Trophoblast cell (in vitro differentiated cells and primary cell): ENCODE results near the gene GDPD5.

Experiments used
- DNase-seq, 2 donors: peaks; one replicate each; pipeline ENCODE4 v3.0.0-alpha.2; 2016
- H2AFZ ChIP-seq: 2 replicates; pipeline ENCODE4 v1.6.1; 2013; ENCODE audit warnings: low read length, moderate library complexity, mild to moderate bottlenecking; ENCODE audit not compliant: insufficient read depth, poor library complexity
- H2AK5ac ChIP-seq: 2 replicates; pipeline ENCODE4 v1.6.1; 2013; ENCODE audit warnings: mild to moderate bottlenecking, low read length
- H2BK120ac ChIP-seq: 2 replicates; pipeline ENCODE4 v1.6.1; 2013; ENCODE audit warnings: low read length, mild to moderate bottlenecking, moderate library complexity; ENCODE audit not compliant: insufficient read depth, poor library complexity
- H2BK12ac ChIP-seq: 2 replicates; pipeline ENCODE4 v1.6.1; 2013; ENCODE audit warnings: mild to moderate bottlenecking, low read length, moderate library complexity
- H2BK5ac ChIP-seq: 2 replicates; pipeline ENCODE4 v1.6.1; 2013; ENCODE audit warnings: low read length, low read depth, moderate library complexity, mild to moderate bottlenecking; ENCODE audit not compliant: poor library complexity
- H3K14ac ChIP-seq: 2 replicates; pipeline ENCODE4 v1.6.1; 2013; ENCODE audit warnings: mild to moderate bottlenecking, low read length
- H3K18ac ChIP-seq: 2 replicates; pipeline ENCODE4 v1.6.1; 2013; ENCODE audit warnings: mild to moderate bottlenecking, low read length
- H3K23ac ChIP-seq: 2 replicates; pipeline ENCODE4 v1.6.1; 2013; ENCODE audit warnings: low read length
- H3K27ac ChIP-seq: 2 replicates; pipeline ENCODE4 v1.5.1; 2013; ENCODE audit warnings: low read depth, mild to moderate bottlenecking, inconsistent platforms, low read length, moderate library complexity
- H3K27me3 ChIP-seq: 2 replicates; pipeline ENCODE4 v1.6.1; 2013; ENCODE audit warnings: inconsistent platforms, mild to moderate bottlenecking, low read length, moderate library complexity; ENCODE audit not compliant: insufficient read depth
- H3K36me3 ChIP-seq, 2 experiments: 1 replicate in 1 of 2; 2 replicates in 1 of 2; pipeline ENCODE4 v1.6.1; 2013; ENCODE audit warnings: low read length in 2 of 2, mild to moderate bottlenecking in 2 of 2, moderate library complexity in 1 of 2; ENCODE audit not compliant: insufficient read depth in 2 of 2, control insufficient read depth in 1 of 2
- H3K4ac ChIP-seq: 2 replicates; pipeline ENCODE4 v1.6.1; 2013; ENCODE audit warnings: low read depth, mild to moderate bottlenecking, low read length, moderate library complexity
- H3K4me1 ChIP-seq, 2 experiments: 1 replicate in 1 of 2; 2 replicates in 1 of 2; pipeline ENCODE4 v1.6.1; 2013; ENCODE audit warnings: low read length in 2 of 2, mild to moderate bottlenecking in 2 of 2, moderate library complexity in 1 of 2; ENCODE audit not compliant: insufficient read depth in 2 of 2, control insufficient read depth in 1 of 2
- H3K4me2 ChIP-seq: 2 replicates; pipeline ENCODE4 v1.6.1; 2013; ENCODE audit warnings: inconsistent platforms, mild to moderate bottlenecking, low read length, moderate library complexity
- H3K4me3 ChIP-seq: 2 replicates; pipeline ENCODE4 v1.5.1; 2013; ENCODE audit warnings: mild to moderate bottlenecking, low read depth, low read length, inconsistent platforms
- H3K79me1 ChIP-seq: one replicate; pipeline ENCODE4 v1.6.1; 2013; ENCODE audit warnings: low read length
- H3K79me2 ChIP-seq: 2 replicates; pipeline ENCODE4 v1.6.1; 2013; ENCODE audit warnings: low read length, mild to moderate bottlenecking; ENCODE audit not compliant: control insufficient read depth, insufficient read depth, poor library complexity
- H3K9ac ChIP-seq: 2 replicates; pipeline ENCODE4 v1.6.1; 2013; ENCODE audit warnings: mild to moderate bottlenecking, low read length
- H3K9me3 ChIP-seq: 2 replicates; pipeline ENCODE4 v1.6.1; 2013; ENCODE audit warnings: low read depth, mild to moderate bottlenecking, control low read depth, inconsistent platforms, low read length; ENCODE audit not compliant: insufficient read depth
- H4K12ac ChIP-seq: 2 replicates; pipeline ENCODE4 v1.6.1; 2013; ENCODE audit warnings: low read depth, mild to moderate bottlenecking, low read length, moderate library complexity
- H4K8ac ChIP-seq: 2 replicates; pipeline ENCODE4 v1.6.1; 2013; ENCODE audit warnings: low read depth, mild to moderate bottlenecking, low read length, moderate library complexity
- H4K91ac ChIP-seq: one replicate; pipeline ENCODE4 v1.6.1; 2013; ENCODE audit warnings: low read depth, mild to moderate bottlenecking, low read length, moderate library complexity
- WGBS: extraction: QIAGEN DNeasy Blood & Tissue Kit; methylation state at CpG from one replicate; pipeline ENCODE4 v1.1.7; 2013; ENCODE audit warnings: missing lambda C conversion rate; ENCODE audit not compliant: insufficient read length, insufficient coverage; ENCODE audit errors: extremely low coverage; 5-methylcytosine and 5-hydroxymethylcytosine counted together

GDPD5 gene

DNA sequence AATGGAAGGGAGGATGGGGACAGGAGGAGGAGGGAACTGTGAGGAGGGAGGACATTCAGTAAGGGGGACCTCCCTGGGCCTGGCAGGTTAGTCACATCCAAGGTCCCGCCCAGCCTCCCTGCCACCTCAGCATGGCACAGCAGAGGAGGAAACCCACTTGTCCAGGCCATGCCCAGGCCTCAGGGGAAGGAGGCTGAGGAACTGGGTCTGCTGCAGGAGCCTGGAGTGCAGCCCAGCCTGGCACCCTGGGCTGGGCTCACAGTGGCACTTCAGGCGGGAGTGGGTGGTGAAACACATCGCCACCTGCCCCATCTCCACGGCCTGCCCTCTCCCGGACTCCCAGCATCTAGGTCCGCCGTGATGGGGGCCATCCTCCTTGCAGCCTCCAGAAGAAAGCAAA is 75.5 kb downstream of the GDPD5 start:
- H2BK120ac ChIP-seq = no peak overlapping the region
- no peak overlapping the region for H4K91ac ChIP-seq
- no peak overlapping the region for H4K12ac ChIP-seq
- no peak overlapping the region for H3K4me3 ChIP-seq
- H3K27ac ChIP-seq = no peak overlapping the region
- no peak overlapping the region for H2AFZ ChIP-seq
- H3K23ac ChIP-seq = no peak overlapping the region
- no peak overlapping the region for H2AK5ac ChIP-seq
- H3K79me2 ChIP-seq = no peaks in the 10 kb centered on the region
- H3K9me3 ChIP-seq = no peaks in the 10 kb centered on the region
- WGBS = no CpG with 5 or more reads among the region's 7 CpGs
- no peak overlapping the region for H3K18ac ChIP-seq
- no peak overlapping the region for H3K4ac ChIP-seq
- H4K8ac ChIP-seq = no peak overlapping the region
- no peaks in the 10 kb centered on the region for H3K4me1 ChIP-seq
- no peak overlapping the region for H3K9ac ChIP-seq
- H3K79me1 ChIP-seq = no peaks in the 10 kb centered on the region
- no peaks in the 10 kb centered on the region for H3K36me3 ChIP-seq
- H2BK5ac ChIP-seq = no peak overlapping the region
- H2BK12ac ChIP-seq = no peak overlapping the region
- no peak overlapping the region for H3K14ac ChIP-seq
- H3K4me2 ChIP-seq = no peak overlapping the region
- no peak for DNase-seq
- no peaks in the 10 kb centered on the region for H3K27me3 ChIP-seq

DNA sequence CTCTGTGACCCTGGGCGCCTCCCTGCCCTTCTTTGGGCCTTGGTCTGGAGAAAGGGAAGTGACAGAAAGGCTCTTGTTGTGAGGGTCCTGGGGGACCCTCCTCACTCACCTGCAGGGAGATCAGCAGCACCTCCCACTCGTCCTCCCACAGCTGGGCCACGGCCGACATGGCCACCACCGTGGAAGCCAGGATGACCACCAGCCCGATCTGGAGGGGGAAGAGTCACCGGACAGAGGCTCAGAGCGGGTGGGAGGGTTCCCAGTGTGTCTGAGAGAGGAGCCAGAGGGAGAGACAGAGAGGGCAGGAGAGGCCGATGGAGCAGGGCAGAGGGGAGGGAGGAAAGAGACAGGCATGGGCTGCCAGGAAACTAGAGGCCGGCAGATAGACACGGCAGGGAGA is 76.0 kb downstream of the GDPD5 start:
- Histone ChIP-seq H3K4me1 (no peaks in the 10 kb centered on the region), H3K23ac (no peak overlapping the region), H3K9me3 (no peaks in the 10 kb centered on the region), H3K14ac (no peak overlapping the region), H3K18ac (no peak overlapping the region), H2BK12ac (no peak overlapping the region), H2BK5ac (no peak overlapping the region), H2BK120ac (no peak overlapping the region), H3K79me1 (no peaks in the 10 kb centered on the region), H3K9ac (no peak overlapping the region), H3K4ac (no peak overlapping the region), H3K4me2 (no peak overlapping the region), H2AFZ (no peak overlapping the region), H2AK5ac (no peak overlapping the region), H3K4me3 (no peak overlapping the region), H4K8ac (no peak overlapping the region), H4K91ac (no peak overlapping the region), H3K36me3 (no peaks in the 10 kb centered on the region), H4K12ac (no peak overlapping the region), H3K79me2 (no peaks in the 10 kb centered on the region), H3K27ac (no peak overlapping the region), H3K27me3 (no peaks in the 10 kb centered on the region)
- no CpG with 5 or more reads among the region's 11 CpGs for WGBS
- DNase-seq = no peak

GRCh38 chr11:75449271-75449670 is 76.5 kb downstream of the GDPD5 start:
- H3K27ac ChIP-seq = no peak overlapping the region
- no peak overlapping the region for H3K14ac ChIP-seq
- no peaks in the 10 kb centered on the region for H3K27me3 ChIP-seq
- no peak overlapping the region for H3K4me2 ChIP-seq
- H3K79me1 ChIP-seq = no peaks in the 10 kb centered on the region
- H4K12ac ChIP-seq = no peak overlapping the region
- H3K79me2 ChIP-seq = no peaks in the 10 kb centered on the region
- H3K4ac ChIP-seq = no peak overlapping the region
- no peaks in the 10 kb centered on the region for H3K4me1 ChIP-seq
- no peak overlapping the region for H3K23ac ChIP-seq
- H2BK120ac ChIP-seq = no peak overlapping the region
- H4K91ac ChIP-seq = no peak overlapping the region
- no peak overlapping the region for H3K9ac ChIP-seq
- no peaks in the 10 kb centered on the region for H3K9me3 ChIP-seq
- no peak overlapping the region for H2BK12ac ChIP-seq
- H2AFZ ChIP-seq = no peak overlapping the region
- H2AK5ac ChIP-seq = no peak overlapping the region
- no CpG with 5 or more reads among the region's 10 CpGs for WGBS
- no peak overlapping the region for H2BK5ac ChIP-seq
- no peak overlapping the region for H4K8ac ChIP-seq
- no peak overlapping the region for H3K18ac ChIP-seq
- DNase-seq = no peak
- H3K4me3 ChIP-seq = no peak overlapping the region
- no peaks in the 10 kb centered on the region for H3K36me3 ChIP-seq

DNA sequence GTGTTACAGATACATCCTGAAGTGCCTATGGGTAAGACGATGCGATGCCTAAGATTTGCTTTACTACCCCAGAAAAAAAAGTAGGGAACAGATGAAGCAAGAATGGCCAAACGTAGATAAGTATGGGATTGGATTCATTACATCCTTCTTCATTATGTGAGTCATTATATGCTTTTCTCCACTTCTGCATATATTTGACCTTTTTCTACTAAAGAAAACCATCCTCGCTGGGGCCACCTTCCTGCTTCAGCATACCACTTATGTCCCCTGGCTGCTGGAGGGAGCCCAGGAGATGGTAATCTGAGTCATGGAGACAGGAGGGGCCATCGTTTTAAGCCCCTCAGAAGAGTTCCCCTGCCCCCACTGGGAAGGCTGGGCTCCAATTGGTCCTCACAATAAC is 78.3 kb downstream of the GDPD5 start:
- no peak overlapping the region for H3K27ac ChIP-seq
- H3K27me3 ChIP-seq = no peaks in the 10 kb centered on the region
- H2AK5ac ChIP-seq = no peak overlapping the region
- H4K91ac ChIP-seq = no peak overlapping the region
- H2BK120ac ChIP-seq = no peak overlapping the region
- no peaks in the 10 kb centered on the region for H3K36me3 ChIP-seq
- no peak overlapping the region for H2AFZ ChIP-seq
- no peak overlapping the region for H3K4me2 ChIP-seq
- H4K8ac ChIP-seq = no peak overlapping the region
- H2BK5ac ChIP-seq = no peak overlapping the region
- no peak overlapping the region for H3K18ac ChIP-seq
- DNase-seq = no peak
- H3K14ac ChIP-seq = no peak overlapping the region
- H3K79me1 ChIP-seq = no peaks in the 10 kb centered on the region
- no peak overlapping the region for H3K4me3 ChIP-seq
- no peaks in the 10 kb centered on the region for H3K9me3 ChIP-seq
- H3K79me2 ChIP-seq = no peaks in the 10 kb centered on the region
- no peaks in the 10 kb centered on the region for H3K4me1 ChIP-seq
- no peak overlapping the region for H2BK12ac ChIP-seq
- no peak overlapping the region for H3K9ac ChIP-seq
- H3K23ac ChIP-seq = no peak overlapping the region
- H3K4ac ChIP-seq = no peak overlapping the region
- WGBS = no CpG with 5 or more reads among the region's 5 CpGs
- H4K12ac ChIP-seq = no peak overlapping the region
